Hematopoietic multipotent progenitor cell (in vitro differentiated cells): ENCODE data around the gene S100A14. TPM values are rescaled to one million over a fixed set of nuclear protein-coding genes. Genes with fewer than 3 reads are reported as not detected.
"Not testable (repeated sequence)": the region's sequence is repeated elsewhere in the genome, so short reads cannot be mapped to it uniquely, and the experiment has no call there.

Experiments
- DNase-seq, 3 donors: peaks; one replicate each; pipeline ENCODE4 v3.0.0-alpha.2; 2011 to 2015; ENCODE audit warnings: low read depth in 2 of 3, low spot score in 2 of 3
- total RNA-seq: library from RNA; depleted of rRNA; stranded (reverse); fragments of >200 nt; gene quantifications from one replicate; pipeline ENCODE4 v1.2.3, GENCODE V29; 2012

The S100A14 gene
- total RNA-seq, 1 donor: not detected

DNA sequence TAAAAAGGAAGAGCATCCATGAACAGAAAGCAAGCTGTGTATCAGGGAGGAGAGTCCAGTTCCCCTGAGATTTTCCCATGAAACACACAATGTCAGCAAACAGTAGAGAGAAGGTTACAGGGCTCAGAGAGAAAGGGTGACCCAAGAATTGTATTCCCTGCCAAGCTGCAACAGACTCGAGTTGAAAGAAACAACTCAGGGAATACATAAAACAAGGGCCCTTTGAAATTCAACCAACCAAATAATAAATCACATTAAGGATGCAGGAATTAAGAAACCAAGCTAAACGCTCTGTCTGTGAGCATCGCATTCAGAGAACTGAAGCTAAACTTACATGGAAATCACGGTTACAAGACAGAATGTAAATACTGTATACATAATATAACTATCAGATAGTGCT lies 23.4 kb downstream of the S100A14 start:
- no peak for DNase-seq

DNA sequence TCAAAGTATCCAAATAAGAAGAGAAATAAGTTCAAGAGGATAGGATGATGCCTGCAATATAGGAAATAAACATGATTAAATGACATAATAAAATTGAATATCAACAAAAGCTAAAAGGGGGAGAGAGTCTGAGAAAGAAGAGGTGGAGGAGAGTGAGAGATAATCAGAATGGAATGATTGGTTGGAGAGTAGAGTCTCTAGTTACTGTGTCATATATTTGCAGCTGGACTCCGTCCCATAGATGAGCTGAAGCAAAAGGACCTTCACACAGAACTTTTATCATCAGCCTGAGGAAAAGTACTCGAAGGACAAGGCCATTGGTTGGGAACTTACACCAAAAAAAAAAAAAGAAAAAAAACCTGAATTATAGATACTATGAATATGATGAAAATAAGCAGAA lies 27.6 kb downstream of the S100A14 start:
- no peak for DNase-seq

DNA sequence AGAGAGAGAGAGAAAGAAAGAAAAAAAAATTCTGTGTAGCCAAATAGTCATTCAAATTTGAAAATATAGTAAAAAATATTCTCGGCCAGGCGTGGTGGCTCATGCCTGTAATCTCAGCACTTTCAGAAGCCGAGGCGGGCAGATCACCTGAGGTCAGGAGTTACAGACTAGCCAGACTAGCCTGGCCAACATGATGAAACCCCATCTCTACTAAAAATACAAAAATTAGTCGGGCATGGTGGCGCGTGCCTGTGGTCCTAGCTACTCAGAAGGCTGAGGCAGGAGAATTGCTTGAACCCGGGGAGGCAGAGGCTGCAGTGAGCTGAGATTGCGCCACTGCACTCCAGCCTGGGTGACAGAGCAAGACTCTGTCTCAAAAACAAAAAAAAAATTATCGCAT lies 28.1 kb downstream of the S100A14 start:
- not testable (repeated sequence) for DNase-seq

DNA sequence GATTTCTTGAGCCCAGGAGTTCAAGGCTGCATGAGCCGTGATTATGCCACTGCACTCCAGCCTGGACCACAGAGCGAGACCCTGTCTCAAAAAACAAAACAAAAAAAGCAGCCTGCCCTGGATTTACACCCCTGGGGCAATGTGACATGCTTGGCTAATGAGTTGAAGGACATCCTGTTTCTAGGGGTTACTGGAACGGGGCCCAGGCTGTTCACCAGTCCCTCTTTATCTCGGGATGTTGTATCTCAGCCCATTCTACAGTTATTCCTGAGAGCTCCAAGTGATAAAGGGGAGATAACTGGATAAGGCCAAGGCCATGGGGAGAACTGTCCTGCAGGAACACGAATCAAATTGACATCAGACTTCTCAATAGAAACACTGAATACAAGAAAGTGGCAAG lies 28.8 kb downstream of the S100A14 start:
- no peak for DNase-seq

DNA sequence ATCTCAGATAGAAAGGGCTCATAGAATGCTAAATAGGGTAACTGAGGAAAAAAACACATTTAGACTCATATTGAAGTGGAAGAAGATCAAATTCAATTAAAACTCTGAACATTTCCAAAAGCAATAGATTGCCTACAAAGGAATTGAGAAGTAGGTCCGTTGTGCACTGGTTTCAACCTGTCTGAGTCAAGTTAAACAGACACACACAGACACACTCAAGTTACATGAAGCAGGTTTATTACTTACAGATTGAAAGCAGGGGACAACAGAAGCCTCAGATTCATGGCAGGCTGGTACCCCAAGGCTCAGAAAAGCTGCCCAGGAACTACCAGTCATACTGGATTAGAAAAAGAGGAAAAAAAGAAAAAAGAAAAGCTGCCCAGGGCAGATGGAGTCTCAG lies 29.8 kb downstream of the S100A14 start:
- DNase-seq: no peak

DNA sequence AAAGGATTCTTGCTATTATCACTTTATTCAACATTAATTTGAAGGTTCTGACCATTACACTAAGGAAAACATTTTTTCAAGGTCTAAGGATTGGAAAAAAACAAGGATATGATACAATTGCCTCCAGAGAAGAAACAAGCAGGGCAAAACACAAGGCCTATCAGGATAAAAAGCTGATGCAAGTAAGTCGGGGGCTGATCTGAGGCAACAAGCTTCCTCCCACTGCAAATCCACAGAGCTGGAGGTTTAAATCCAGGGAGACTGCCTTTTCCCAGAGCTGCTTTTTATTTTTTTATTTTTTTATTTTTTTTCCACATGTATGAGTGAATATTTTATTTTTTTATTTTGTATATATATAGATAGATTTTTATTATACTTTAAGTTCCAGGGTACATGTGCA lies 31.1 kb downstream of the S100A14 start:
- DNase-seq: no peak

DNA sequence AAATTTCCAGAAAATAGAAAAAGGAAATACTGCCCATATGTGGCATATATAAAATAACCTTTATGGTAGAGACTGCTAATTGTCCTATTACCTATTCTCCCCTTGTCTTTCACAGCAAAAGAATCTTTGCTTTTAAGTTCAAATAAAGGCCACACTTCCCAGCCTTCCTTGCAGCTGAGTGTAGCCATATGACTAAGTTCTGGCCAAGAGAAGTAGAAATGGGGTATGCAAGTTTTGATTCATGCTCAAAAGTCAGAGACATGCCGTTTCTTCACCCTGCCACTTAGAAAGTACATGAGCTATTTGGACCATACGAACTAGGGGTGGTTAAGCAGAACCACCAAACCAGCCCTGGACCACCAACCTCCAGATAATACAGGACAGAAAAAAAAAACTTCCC lies 32.1 kb downstream of the S100A14 start:
- no peak for DNase-seq

DNA sequence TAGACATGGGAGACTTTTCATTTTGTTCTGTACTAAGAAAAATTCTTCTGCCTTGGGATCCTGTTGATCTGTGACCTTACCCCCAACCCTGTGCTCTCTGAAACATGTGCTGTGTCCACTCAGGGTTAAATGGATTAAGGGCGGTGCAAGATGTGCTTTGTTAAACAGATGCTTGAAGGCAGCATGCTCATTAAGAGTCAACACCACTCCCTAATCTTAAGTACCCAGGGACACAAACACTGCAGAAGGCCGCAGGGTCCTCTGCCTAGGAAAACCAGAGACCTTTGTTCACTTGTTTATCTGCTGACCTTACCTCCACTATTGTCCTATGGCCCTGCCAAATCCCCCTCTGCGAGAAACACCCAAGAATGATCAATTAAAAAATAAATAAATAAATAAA lies 32.6 kb downstream of the S100A14 start:
- DNase-seq: not testable (repeated sequence)

DNA sequence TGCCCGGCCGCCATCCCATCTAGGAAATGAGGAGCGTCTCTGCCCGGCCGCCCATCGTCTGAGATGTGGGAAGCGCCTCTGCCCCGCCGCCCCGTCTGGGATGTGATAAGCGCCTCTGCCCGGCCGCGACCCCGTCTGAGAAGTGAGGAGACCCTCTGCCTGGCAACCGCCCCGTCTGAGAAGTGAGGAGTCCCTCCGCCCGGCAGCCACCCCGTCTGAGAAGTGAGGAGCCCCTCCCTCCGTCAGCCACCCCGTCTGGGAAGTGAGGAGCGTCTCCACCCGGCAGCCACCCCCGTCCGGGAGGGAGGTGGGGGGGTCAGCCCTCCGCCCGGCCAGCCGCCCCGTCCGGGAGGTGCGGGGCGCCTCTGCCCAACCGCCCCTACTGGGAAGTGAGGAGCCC lies 33.3 kb downstream of the S100A14 start:
- not testable (repeated sequence) for DNase-seq

DNA sequence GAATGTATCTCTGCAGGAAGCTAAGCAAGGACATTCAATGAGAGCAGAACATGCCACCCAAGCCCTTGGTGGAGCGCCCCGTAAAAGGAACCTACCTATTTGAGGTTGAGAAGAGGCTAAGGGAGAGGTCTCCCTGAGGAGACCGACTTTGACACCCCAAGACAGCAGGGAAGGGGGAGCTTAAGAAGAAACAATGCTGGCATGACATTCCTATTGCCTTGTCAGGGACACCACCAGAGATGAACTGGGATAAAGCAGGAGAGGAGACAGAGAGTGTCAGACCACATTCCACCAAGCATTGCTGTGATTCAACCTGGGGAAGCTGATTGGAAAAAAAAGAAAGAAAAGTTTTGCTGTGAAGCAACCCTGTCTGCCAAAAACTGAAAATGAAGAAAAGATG lies 37.2 kb downstream of the S100A14 start:
- no peak for DNase-seq

DNA sequence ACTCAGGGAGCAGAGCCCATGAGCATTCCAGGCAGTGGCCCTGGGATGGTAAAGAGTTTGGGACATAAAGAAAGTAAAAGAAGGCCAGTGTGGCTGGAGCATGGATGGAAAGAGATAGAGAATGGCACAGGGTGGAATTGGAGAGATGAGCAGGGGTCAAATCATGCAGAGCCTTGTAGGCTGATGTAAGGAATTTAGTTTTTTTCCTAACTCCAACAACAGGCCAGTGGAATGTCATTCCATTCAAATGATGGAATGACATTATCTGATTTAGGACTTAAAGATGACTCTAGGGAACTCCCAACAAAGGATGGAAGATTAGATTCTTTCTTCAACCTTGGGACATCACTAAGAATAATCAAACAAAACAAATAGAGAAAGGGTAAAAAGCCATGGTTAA lies 37.6 kb downstream of the S100A14 start:
- no peak for DNase-seq

DNA sequence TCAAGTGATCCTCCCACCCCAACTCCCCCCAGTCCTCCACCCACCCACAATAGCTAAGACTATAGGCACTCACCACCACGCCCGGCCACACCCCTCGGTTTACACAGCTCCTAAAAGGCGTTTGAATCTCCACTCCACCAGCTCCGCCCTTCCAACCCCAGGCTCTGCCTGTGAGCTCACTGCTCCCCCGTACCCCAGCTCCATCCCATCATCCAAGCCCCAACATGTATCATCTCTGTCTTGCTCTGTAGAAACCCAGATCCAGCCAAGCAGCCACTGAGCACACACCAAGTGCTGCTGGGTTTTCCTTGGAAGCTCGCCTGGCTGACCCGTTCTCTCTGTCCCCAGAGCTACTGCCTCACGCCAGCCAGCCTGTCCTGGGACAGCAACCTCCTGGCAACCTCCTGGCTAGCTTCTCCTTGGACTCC lies 38.5 kb downstream of the S100A14 start:
- no peak for DNase-seq

DNA sequence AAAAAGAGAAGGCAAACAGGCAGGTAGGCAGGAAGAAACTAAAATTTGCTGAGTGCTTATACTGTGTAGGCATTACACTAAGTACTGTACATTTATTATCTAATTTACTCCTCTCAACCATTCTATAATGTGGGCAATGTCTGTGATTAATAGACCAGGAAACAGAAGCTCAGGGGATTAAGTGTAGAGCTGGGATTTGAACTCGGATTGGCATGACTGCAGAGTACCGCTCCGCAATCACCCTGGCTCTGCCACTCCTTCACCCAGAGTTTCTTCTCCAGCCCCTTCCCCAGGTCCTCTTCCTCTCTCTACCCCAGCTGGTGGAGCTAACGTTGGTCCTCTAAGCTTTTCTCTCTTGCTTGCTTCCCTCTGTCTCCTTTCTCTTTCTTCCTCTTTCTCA lies 39.0 kb downstream of the S100A14 start:
- no peak for DNase-seq

DNA sequence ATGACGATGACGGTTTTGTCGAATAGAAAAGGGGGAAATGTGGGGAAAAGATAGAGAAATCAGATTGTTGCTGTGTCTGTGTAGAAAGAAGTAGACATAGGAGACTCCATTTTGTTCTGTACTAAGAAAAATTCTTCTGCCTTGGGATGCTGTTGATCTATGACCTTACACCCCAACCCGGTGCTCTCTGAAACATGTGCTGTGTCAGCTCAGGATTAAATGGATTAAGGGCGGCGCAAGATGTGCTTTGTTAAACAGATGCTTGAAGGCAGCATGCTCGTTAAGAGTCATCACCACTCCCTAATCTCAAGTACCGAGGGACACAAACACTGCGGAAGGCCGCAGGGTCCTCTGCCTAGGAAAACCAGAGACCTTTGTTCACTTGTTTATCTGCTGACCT lies 40.6 kb downstream of the S100A14 start:
- not testable (repeated sequence) for DNase-seq

DNA sequence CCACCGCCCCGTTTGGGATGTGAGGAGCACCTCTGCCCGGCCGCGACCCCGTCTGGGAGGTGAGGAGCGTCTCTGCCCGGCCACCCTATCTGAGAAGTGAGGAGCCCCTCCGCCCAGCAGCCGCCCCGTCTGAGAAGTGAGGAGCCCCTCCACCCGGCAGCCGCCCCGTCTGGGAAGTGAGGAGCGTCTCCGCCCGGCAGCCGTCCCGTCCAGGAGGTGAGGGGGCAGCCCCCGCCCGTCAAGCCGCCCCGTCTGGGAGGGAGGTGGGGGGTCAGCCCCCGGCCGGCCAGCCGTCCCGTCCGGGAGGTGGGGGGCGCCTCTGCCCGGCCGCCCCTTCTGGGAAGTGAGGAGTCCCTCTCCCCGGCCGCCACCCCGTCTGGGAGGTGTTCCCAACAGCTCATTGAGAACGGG lies 41.0 kb downstream of the S100A14 start:
- DNase-seq: not testable (repeated sequence)

DNA sequence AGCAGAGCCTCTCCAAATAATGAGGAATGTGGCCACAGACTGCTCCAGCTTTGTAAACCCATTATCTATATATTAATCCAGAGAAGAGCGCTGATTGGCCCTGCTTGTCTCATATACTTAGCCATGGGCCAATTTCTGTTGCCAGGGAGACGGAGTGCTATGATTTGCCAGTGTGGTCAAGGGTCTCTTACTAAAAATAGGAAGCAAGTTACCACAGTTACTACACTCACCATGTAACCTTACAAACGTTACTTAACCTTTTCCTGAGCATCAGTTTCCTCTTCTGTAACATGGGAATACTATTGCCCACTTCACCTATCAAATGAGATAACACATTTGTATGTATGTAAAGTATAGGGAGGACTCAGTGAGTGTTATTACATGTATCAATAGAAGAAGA lies 42.8 kb downstream of the S100A14 start:
- peak in 1 of 3 donors; percentile 49 for DNase-seq

DNA sequence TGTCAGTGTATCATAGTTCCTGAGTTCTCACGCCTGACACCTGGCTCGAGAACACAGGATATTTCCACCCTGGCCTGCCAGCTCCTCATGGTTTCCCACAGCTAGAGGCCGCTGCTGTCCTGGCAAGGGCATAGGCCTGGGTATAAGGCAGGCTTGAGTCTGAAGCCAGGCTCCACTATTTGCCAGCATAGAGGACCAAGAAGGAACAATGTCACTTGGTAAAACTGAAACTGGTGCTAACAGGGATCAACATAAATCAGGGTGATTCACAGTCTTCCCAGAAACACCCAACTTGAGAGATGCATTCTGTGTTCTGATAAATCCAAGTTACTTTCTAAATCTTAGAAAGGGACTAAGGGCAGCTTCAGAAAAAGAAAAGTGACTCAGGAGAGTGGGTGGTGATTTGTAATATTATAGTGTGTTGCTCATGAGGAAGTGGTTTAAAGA lies 43.5 kb downstream of the S100A14 start:
- peak in 2 of 3 donors; percentile 81 to 87 for DNase-seq

DNA sequence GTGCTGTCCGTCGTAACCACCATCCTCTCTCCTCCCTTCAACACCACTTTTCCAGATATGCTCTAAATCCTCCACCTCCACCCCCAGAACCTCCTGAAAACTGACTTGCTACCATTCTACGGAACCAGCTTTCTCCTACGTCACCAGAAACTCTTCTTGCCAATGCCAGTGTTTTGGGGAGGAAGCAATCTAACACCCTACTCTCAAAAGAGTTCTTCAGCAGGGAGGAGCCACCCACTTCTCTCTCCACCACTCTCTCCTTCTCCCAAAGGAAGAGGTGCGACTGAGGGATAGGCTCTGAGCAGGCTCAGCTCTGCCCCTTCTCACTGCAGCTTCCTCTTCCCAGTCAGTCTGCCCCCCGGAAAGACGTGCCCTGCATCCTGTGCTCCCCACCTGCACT lies 44.4 kb downstream of the S100A14 start:
- DNase-seq: no peak

DNA sequence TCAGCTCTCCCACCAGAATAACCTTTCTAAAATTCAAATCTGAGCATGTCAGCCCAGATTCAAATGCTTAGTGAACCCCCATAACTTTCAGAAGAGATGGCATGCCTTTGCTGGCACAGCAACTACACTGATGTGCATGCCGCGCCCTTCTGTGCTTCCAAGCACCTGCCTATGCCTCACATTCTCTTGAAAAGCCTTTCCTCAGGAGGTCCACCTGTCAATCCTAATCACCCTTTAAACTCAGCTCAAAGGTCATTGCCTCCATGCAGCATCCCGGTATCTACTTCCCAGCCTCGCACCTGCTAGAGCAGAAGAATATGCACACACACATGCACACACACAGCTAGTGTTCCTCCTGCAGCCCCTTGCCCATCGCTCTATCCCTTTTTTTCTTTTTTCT lies 45.3 kb downstream of the S100A14 start:
- no peak for DNase-seq

DNA sequence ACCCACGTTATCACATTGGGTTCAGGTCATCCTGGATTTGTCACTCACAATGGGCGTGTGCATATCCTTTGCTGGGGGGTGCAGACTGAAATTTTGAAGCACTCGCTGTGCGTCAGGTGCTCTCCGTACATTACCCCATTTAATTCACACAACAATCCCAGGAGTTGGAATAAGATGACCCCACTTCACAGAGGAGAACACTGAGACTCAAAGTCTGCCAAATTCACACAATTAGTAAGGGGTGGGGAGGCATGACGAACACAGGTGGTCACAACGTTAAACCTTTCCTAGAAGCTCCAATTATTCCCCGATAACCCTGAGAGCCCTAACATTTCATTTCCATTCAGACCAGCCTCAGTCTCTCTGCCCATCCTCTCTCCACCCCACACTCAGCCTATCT lies 46.7 kb downstream of the S100A14 start:
- no peak for DNase-seq

DNA sequence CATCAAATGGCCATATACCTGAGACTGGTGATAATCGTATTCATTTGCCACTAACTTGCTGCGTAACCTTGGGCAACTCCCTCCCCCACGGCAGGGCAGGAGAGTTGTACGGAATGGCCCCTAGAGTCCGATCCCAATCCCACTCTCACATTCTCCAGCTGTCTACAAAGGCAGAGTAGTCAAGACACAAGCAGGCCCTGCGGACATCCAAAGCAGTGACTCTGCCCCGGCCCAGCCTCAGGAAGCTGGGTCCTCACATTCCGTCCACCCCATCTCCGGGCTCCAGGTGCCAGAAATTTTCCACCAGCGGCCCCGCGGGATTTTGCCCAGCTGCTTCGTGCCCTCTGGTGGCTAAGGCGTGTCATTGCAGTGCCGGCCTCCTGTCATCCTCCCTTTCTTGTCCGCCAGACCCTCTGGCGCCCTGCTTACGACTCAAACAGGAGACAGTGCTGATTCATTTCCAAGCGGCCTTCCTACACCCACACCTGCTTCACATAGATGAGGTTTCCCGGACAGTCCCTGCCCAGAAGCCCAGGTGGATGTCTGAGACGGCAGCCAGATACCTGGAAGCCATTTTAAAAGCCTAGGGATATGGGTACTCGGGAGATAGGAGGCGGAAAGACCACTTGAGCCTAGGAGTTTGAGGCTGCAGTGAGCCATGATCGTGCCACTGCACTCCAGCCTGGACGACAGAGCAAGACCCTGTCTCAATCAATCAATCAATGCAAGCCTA lies 47.6 kb downstream of the S100A14 start:
- DNase-seq: peak; percentile 59 to 85 (median 84)

DNA sequence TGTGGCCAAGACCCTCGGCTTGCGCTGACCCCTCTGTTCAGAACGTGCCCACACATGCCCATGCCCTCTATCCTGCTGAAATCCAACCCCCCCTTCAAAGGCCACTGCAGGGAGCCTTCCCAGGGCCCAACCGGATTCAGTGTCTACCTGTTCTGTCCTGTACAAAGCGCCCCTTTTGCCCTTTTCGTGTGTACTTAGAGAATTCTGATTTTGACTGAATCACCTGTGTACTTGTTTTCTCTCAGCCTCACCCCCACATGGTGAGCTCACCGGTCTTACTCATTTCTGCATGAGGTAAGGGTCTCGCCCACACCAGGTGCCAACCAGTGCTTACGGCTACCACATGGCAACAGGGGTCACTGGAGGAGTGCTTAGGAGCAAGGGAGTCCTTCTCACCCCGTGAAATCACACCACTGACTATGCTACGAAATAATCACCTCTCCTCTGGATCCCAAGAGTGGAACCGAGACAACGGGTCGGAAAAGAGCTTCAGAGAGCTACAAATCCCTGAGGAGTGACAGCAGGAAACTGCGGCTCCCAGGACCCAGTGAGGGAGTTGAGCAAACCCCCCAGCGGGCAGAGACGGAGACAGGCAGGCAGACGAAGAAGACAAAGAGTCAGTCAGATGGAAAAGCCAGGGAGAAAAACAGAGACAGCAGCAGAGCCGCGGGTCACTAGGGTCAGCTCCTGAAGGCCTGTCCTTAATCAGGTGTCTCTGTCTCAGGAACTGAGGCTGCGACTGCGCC lies 48.3 kb downstream of the S100A14 start:
- DNase-seq: no peak
